ENCODE data around the gene SEMA3D.

DNA sequence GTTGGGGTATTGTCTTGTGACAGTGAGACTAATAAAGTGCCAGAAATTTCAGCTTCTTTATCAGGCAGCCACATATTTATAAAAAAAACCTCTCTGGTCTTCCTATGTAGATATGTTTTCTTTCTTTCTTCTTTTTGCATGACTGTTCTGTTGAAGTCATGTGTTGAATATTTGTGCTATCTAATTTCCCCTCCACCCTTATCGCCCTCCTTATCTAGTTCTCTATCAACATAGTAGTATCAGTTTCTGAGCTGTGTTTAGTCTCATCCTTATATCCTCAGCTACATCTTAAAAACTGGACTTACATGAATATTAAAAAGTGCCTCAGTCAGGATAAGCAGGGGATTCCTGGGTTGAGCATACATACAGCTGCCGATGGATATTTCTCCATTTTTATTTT, 53.9 kb downstream of the SEMA3D start:
- TF ChIP-seq CTCF (IDR thresholded peaks at IDR 0.05; ENCODE audit: poor library complexity, severe bottlenecking): no peak
- TF ChIP-seq POLR2AphosphoS5 (IDR thresholded peaks at IDR 0.05): no peak
- no peak for TF ChIP-seq MXI1 (conservative IDR thresholded peaks at IDR 0.05; ENCODE audit: poor library complexity, severe bottlenecking)
- TF ChIP-seq EZH2 (IDR thresholded peaks at IDR 0.05; ENCODE audit: borderline replicate concordance, insufficient read depth, low read length, poor library complexity, severe bottlenecking): no peak
- TF ChIP-seq REST (IDR thresholded peaks at IDR 0.05; ENCODE audit: borderline replicate concordance): no peak
- TF ChIP-seq SMC3 (conservative IDR thresholded peaks at IDR 0.05; ENCODE audit: poor library complexity): no peak

Data from neural cell (in vitro differentiated cells).